Measurements from ENCODE around the gene LYPD3.

LYPD3 gene

DNA sequence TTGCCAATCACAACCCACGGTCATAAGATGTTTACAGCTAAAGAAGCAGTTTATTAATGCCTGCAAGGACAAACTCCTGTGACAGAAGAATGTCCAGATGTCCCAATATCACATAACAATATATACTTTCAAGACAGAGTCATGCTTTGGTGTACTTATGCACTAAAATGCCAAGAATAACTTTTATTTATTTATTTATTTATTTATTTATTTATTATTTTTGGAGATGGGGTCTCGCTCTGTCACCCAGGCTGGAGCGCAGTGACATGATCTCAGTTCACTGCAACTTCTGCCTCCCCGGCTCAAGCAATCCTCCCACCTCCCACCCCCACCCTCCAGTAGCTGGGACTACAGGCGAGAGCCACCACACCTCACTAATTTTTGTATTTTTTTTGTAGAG is 41.6 kb downstream of the LYPD3 start:
- no peak overlapping the region for H3K27ac Mint-ChIP-seq
- H3K4me1 Mint-ChIP-seq, result peaks cover 5% of the 10 kb centered on the region
- no peak for DNase-seq (ENCODE audit: low spot score in 2 of 2)
- no peak overlapping the region for H3K4me3 Mint-ChIP-seq
- peaks cover 9% of the 10 kb centered on the region for H3K27me3 Mint-ChIP-seq
- H3K9me3 Mint-ChIP-seq, result no peaks in the 10 kb centered on the region
- H3K36me3 Mint-ChIP-seq, result no peaks in the 10 kb centered on the region
- ATAC-seq (ENCODE audit: low read depth), result no peak

DNA sequence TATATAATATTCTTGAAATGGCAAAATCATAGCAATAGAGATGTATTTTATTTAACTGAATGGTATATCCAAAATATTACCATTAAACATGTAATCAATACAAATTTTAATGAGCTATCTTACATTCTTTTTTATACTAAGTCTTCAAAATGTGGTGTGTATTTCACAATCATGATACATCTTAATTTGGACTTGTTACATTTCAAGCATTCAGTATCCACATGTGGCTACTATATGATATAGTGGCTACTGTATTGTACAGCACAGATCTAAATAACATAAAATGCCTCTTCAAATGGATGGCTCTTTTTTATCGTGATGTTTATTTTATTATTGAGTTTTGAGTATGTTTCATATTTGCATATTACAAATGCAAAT is 42.7 kb downstream of the LYPD3 start:
- Mint-ChIP-seq H3K27me3 (peaks cover 7% of the 10 kb centered on the region), H3K4me3 (no peak overlapping the region), H3K36me3 (no peaks in the 10 kb centered on the region), H3K4me1 (peaks cover 5% of the 10 kb centered on the region), H3K9me3 (no peaks in the 10 kb centered on the region), H3K27ac (no peak overlapping the region)
- ATAC-seq (ENCODE audit: low read depth) (no peak), DNase-seq (ENCODE audit: low spot score in 2 of 2) (no peak)

DNA sequence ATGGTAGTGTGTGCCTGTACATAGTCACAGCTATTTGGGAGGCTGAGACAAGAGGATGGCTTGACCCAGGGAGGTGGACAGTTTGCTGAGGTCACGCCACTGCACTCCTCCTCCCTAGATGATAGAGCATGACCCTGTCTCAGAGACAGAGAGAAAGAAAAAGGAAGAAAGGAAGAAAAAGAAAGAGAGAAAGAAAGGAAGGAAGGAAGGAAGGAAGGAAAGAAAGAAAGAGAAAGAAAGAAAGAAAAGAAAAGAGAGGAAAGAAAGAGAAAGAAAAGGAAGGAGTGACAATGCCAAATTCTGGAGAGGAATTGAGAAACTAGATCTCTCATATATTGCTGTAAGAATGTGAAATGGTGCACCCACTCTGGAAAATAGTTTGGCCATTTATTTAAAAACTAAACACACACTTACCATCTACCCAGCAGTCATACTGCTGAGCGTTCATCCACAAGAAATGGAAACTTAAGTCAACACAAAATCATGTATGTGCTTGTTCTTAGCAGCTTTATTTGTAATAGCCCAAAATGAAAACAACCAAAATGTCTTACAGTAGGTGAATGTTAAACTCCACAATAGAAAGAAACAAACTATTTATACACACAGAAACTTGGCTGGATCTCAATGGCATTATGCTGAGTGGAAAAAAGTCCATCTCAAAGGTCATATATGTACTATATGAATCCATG is 43.3 kb downstream of the LYPD3 start:
- Mint-ChIP-seq H3K4me1 (peaks cover 8% of the 10 kb centered on the region), H3K36me3 (peaks cover 3% of the 10 kb centered on the region), H3K27ac (no peak overlapping the region), H3K4me3 (no peak overlapping the region), H3K9me3 (no peaks in the 10 kb centered on the region), H3K27me3 (peaks cover 7% of the 10 kb centered on the region)
- DNase-seq (ENCODE audit: low spot score in 2 of 2), result no peak
- ATAC-seq (ENCODE audit: low read depth), result no peak

DNA sequence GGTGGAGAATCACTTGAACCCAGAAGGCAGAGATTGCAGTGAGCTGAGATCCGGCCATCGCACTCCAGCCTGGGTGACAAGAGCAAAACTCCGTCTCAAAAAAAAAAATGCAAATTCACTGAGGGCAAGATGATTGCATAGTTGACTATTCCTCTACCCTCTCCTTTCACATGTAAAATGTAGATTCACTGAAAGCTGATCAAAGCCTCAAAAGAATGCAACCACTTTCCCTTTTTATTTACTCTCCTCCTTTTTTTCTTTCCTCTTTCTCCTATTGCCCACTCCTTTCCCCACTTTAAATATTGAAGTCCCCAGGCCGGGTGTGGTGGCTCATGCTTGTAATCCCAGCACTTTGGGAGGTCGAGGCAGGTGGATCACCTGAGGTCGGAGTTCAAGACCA is 44.5 kb downstream of the LYPD3 start:
- Mint-ChIP-seq H3K36me3 (peaks cover 3% of the 10 kb centered on the region), H3K4me1 (peaks cover 8% of the 10 kb centered on the region), H3K27me3 (peaks cover 7% of the 10 kb centered on the region), H3K9me3 (no peaks in the 10 kb centered on the region), H3K4me3 (no peak overlapping the region), H3K27ac (no peak overlapping the region)
- DNase-seq (ENCODE audit: low spot score in 2 of 2) (no peak), ATAC-seq (ENCODE audit: low read depth) (no peak)

DNA sequence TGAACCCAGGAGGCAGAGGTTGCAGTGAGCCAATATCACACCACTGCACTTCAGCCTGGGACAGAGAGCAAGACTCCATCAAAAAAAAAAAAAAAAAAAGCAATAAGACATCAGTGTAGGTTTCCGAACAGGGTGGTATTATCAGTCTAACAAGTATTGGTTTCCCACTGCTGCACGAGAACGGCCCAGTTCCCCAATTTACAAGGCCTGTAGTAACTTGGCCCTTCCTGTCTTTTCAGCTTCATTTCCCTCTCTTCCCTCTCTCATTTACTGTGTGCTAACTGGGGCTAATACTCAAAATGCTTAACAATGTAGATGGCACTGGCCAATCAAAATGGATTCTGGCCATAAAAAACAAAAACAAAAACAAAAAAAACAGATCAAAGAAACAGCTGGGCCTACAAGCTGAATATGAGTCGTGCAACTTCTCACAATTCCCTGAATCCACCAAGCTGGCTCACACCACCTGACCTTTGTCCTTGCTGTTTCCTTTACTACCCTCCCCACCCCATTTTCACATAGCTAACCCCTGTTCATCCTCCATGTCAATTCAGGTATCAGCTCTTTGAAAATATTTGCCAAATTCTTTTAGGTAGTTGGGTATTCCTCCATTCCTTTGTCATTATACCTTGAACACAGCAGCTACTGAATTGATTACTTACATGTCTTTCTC is 48.3 kb downstream of the LYPD3 start:
- H3K4me3 Mint-ChIP-seq, result no peak overlapping the region
- DNase-seq (ENCODE audit: low spot score in 2 of 2) (no peak), ATAC-seq (ENCODE audit: low read depth) (no peak)
- peaks cover 3% of the 10 kb centered on the region for H3K4me1 Mint-ChIP-seq
- H3K36me3 Mint-ChIP-seq, result peaks cover 3% of the 10 kb centered on the region
- peaks cover 5% of the 10 kb centered on the region for H3K9me3 Mint-ChIP-seq
- peaks cover 5% of the 10 kb centered on the region for H3K27me3 Mint-ChIP-seq
- H3K27ac Mint-ChIP-seq, result no peak overlapping the region

DNA sequence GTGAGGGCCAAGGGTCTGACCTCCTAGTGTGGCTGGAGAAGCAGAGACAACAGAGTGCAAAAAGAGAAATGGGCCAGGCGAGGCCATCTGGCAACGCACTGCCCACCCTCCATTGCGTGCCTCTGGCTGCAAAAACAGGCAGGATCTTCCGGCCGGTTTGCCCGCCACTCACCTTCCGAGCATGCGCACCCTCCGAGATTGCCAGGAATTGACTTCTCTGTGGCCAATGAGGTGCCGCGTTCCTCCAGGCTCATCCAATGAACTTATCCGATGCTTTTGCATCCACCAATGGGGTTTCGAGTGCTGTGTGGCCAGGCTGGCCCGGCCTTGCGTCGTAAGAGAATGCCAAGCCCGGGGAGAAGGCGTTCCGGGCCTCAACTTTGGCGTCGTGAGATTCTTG is 50.9 kb downstream of the LYPD3 start, which contains the start of gene TEX101:
TEX101 (plus strand) TSS at position 337 of the 400 bp plus-strand sequence. CDS start 1,030 bp downstream, outside the sequence.
- peaks cover 3% of the 10 kb centered on the region for H3K4me1 Mint-ChIP-seq
- ATAC-seq (ENCODE audit: low read depth) (no peak), DNase-seq (ENCODE audit: low spot score in 2 of 2) (no peak)
- H3K27ac Mint-ChIP-seq, result no peak within 1 kb of the TSS
- H3K27me3 Mint-ChIP-seq, result peaks cover 6% of the 10 kb centered on the region
- peaks cover 3% of the 10 kb centered on the region for H3K36me3 Mint-ChIP-seq
- H3K9me3 Mint-ChIP-seq, result peaks cover 10% of the 10 kb centered on the region
- H3K4me3 Mint-ChIP-seq, result no peak within 1 kb of the TSS

DNA sequence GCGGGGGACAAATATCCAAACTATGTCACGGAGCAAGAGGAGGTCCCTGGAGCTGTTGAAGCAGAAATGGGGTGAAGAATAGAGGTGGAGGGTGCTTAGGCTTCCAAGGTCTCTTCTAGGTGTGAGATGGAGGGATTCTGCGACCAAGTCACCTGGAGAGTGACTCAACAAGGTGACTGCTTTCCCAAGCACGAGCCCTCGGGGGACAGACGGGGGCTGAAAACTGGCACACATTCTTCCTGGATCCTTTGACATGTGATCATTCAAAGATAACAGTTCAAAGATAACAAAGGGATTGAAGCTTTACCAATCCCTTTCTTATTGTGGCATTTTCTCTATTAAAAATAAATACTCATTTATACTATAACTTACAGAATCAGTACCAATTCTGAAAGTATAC is 53.0 kb downstream of the LYPD3 start:
- H3K27ac Mint-ChIP-seq, result no peak overlapping the region
- peaks cover 14% of the 10 kb centered on the region for H3K9me3 Mint-ChIP-seq
- H3K4me1 Mint-ChIP-seq, result peaks cover 2% of the 10 kb centered on the region

More for the DNA sequence above, 53.0 kb downstream of the LYPD3 start:
- DNase-seq (ENCODE audit: low spot score in 2 of 2) (no peak), ATAC-seq (ENCODE audit: low read depth) (no peak)
- Mint-ChIP-seq H3K4me3 (no peak overlapping the region), H3K36me3 (peaks cover 2% of the 10 kb centered on the region), H3K27me3 (peaks cover 6% of the 10 kb centered on the region)
